Measurements from ENCODE around the gene MAF.

Gene MAF

DNA sequence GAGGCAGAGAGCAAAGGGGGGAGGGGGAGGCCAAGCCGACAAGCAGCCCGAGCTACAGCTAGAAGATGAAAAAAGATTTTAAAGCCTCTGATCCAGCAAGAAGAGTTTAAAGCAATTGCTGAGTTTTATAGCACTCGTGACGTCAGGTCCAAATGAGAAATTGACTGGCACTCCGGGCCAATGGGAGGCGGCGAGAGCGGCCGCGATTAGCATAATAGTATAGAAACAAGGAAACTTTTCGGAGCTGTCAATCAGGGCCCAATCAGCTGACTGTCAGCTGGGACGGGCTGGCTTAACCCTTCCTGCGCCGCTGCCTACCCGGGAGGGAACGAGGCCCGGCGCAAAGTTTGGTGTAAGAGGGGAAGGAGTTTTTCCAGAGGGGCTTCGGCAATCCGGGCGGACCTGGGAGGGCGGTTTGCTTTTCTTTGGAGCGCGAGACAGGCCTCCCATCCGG, at the start of gene MAF:
Gene MAF, minus strand, starts transcription at position 100 of the 454 bp plus-strand sequence. CDS start 835 bp downstream, outside the sequence.
- DNase-seq (ENCODE audit: low spot score) = peak; percentile 96

DNA sequence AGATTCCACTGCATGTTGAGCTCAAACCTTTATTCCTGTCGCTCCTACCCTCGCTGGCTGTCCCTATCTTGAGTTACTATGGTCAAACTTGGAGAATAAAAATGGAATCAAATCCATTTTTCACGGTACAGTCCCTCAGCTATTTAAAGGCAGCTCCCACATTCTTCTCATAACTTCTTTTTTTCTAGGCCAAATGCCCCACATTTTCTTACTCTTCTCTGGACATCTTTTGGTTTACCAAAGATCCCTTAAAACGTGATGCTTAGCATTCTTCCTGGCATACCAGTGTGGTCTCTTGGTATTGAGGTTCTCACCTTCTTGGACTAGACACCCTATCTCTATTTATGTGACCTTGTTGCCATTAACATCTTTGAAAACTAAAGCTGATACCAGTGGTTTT, 48.3 kb upstream of the MAF start:
- DNase-seq (ENCODE audit: low spot score) = no peak

DNA sequence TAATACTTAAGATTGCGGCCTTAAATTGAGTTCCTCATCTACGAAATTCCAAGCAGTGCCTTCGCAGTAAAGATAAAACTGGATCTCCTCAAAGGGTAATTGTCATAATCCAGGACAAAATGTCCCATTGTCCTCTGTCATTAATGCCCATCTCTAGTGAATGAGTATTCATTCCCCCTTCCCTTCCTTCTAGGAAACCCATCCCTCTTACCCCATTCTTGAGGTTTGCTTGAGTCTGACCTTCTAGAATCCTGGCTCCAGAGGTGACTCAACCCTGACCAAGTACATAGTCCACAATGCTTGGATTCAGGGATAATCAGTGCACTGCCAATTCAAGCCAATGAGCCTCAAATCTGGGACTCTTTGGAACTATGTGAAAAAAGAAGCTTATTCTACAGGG, 47.0 kb upstream of the MAF start:
- DNase-seq (ENCODE audit: low spot score) = peak; percentile 25

DNA sequence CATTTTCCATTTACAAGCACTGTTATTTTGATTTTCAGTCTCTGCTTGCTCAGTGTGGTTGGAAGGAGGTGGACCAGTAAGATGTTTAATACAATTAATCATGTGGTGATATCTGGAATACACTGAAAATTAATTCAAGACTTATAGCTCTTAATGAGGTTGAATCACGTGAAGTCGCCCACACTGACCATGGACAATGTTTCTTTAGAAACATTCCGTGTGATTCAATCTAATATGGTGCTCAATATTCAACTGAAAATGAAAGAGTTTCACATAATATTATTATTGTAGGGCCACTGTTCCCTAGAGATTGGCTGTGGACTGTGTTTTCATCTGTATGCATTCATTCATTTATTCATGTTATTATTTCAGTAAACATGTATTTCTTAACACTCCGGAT, 45.2 kb upstream of the MAF start:
- DNase-seq (ENCODE audit: low spot score) = no peak

DNA sequence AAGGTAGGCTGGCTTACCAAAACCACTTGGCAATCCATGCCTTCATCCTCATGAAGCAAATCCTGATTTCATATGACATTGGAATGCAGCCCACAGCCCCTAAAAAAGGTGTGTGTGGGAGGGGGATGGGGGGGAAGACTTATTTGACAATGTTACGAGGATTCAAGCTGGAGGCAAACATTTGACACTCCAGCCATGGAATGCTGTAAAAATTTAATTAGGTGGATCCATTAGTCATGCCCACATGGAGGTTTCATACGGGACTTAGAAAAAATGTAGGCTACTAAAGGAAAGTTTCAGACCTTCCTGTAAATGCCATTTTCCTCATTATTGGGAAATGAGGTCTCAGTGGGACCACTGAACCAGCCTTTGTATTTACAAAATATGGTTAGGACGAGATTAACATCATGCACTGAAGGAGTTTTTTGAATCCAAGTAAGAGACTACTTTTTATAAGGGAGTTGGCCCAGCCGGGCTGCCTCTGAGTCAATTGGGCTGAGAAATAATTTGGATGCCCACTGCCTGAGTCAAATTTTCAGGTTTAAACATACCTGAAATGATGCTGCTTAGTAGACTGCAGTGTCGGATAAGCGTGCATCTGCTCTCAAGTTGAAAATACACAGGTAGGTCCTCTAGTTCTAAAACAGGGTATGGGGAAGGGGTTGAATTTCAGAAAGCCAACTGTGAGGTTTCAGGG, 44.6 kb upstream of the MAF start:
- DNase-seq (ENCODE audit: low spot score) = no peak

DNA sequence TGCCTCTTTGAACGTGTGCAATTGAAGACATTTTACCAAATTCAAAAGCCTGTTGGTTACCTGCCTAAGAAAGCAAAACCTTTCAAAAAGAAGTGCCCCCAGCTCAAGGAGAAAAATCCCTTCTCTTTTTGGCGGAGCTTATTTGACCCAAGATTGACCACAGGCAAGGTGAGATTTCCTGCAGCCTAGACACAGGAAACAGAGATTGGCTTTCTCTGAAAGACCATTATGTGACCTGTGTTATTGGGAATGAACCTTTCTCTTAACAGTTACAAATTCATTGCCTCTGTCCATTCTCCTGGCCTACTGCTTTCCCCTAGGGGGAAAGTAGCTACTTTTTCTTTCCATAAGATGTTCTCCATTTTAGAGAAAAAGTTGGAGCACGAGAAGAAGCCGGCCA, 42.1 kb upstream of the MAF start:
- DNase-seq (ENCODE audit: low spot score) = no peak

DNA sequence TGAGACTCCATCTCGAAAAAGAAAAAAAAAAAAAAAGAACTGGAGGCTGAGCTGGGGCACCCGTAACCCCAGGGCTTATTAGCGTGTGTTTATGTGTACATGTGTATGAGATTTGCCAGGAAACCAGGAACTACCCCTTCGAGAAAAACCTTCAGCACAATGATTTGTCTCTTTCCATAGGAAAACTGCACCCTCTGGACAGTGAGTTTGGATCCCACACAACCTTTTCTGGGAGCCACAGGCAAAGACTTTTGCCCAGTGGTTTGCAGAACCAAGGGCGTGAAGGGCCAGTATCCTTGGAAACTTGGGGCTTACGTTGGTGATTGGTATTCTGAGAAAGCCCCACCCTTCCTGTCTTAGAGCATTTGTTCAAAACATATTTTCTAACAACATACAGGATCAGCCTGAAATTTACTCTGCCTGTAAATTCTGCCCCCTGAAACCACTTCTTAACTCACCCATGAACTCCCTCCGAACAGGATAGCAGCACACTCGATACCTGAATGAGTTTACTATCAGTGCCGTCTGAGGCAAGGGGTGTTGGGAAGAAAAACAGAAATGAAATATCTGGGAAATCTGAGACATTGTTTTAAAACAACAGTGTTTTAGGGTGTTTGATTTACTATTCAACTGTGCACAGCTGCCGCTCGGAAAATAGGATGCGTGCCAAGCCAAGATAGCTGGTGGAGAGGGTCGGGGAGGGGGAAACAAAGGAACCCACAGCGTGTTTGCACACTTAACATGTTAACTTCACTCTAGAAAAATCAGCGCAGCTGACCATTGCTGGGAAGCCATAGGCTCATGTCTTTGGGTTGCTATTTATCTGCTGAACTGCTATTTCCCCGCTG, 40.2 kb upstream of the MAF start:
- DNase-seq (ENCODE audit: low spot score) = no peak

DNA sequence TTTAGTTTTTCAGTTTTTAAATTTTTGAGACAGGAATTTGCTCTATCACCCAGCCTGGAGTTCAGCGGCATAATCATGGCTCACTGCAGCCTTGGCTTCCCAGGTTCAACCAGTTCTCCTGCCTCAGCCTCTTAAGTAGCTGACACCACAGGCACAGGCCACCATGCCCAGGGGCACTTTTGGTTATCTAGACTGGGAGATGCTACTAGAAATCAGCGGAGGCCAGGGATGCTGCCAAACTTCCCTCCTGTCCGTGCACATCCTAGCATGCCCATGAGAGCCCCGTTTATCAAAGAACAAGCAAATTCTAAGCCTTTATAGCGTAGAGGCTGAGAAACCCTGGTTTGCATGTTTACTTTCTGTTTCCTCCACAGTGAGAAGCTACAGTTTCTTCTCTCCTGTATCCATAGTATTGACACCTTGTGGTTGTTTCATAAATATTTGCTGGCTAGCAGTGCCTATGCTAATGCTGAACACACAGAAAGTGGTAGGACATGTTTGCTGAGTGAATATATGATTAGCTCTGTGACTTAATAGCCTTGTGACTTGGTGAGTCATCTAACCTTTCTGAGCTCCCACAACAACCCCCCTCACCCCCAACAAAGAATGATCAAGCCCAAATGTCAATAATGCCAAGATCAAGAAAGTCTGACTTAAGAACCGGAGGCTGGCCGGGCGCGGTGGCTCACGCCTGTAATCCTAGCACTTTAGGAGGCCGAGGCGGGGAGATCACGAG, 39.2 kb upstream of the MAF start:
- DNase-seq (ENCODE audit: low spot score) = no peak

DNA sequence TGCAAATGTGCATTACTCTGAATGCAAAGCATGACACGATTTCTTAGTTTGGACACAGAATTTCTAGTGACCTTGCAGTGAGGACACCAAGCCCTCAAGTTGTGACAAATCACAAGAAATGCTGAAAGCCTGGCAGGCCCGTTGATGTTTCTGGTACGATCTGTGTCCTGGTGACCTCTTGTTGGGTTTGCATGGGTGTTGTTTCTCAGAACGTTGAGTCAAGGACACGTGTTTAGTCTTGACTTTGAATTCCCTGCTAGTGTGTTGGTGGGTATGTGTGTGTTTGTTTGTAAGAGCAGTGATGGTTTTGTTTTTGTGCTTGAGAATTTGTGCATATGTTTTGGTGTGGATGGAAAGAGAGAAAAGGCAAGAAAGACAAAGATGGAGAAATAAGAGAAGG, 37.8 kb upstream of the MAF start:
- no peak for DNase-seq (ENCODE audit: low spot score)

DNA sequence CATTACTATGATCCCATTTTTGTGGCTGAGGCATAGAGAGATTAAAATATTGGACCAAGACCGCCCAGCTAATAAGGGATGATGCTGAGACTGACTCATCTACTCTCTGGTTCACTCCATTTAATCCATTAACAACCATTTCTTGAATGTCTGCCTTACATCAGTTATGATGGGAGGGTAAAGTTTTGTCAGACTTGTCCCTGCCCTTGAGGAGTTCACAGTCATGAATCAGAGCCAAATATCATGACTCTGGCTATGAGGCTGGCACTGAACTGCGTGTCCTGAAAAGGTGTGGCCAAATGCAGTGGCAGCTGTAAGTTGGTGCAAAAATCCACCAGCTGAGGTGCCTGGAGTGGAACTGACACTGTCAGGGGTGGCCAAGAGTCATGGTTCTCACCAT, 35.0 kb upstream of the MAF start:
- DNase-seq (ENCODE audit: low spot score) = no peak

DNA sequence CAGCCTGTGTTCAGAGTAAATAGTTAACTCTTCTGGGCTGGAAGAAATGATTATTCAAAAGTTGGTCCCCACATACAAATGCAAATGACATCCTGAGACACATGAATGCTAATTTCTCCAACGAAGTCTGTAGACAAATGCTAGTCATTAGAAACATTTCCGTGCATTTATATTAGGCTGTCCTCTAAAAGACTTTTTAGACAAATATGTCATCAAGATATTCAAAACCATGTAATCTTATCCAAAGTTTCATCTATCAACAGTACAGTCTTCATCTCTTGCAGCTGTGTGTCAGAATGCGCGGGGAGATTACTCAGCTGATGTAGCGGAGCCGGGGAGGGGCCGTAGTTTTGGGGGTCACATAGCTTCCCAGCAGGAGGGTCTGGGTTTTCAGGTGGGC, 33.8 kb upstream of the MAF start:
- no peak for DNase-seq (ENCODE audit: low spot score)

DNA sequence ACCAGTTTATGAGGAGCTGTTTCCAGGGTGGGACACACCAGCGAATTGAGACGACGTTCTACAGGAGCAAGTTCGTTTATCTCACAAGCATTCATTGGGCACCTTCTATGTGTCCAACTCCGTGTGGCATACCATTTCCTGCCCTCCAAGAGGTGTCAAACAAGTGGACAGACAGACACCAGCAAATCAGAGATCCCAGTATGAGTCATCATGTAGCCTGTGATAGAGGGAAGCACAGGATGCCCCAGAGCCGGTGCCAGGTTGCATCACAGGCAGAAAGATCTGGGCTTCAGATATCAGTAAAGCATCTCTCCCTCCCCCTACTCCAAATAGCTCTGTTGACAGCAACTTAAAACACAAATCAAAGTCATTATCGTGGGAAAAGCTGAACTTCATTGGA, 31.8 kb upstream of the MAF start:
- DNase-seq (ENCODE audit: low spot score) = no peak

DNA sequence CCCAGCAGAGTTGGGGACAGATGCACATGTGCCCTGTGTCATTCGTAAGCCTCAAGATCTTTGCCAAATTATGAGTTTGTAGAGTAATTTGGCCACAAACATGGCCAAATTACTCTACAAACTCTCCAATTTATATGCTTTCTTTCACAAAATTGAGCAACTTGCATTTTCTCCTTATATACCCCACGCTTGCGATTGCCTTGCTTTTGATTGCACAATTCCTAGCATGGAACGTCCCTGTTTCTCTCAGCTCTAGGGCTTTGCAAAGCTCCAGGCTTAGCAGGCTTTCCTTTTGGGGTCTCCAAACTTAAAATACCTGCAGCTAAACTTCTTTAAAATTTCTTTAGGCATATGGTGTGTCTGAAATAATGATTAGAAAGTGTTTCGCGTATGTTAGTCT, 28.5 kb upstream of the MAF start:
- no peak for DNase-seq (ENCODE audit: low spot score)

DNA sequence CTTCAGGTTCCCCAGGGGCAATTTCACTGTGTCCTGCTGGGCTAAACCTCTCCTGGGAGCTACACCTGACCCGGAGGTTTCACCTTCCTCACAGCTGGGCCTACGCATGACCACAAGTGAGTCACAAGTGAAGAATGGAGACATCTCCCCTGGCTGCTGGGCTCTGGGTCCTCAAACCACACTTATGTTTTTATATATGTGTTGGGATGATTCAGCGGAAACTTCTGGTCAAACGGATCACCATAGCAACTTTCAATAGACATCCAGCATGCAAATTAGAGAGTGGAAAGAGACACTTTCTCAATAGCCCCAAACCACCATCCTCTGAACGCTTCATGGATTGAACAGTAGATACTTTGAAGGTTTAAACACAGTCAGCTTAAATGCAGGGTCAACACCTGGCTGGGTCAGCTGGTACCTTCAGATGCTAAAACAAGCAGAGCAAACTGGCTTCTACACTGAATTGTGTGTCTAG, 28.0 kb upstream of the MAF start:
- DNase-seq (ENCODE audit: low spot score) = no peak

DNA sequence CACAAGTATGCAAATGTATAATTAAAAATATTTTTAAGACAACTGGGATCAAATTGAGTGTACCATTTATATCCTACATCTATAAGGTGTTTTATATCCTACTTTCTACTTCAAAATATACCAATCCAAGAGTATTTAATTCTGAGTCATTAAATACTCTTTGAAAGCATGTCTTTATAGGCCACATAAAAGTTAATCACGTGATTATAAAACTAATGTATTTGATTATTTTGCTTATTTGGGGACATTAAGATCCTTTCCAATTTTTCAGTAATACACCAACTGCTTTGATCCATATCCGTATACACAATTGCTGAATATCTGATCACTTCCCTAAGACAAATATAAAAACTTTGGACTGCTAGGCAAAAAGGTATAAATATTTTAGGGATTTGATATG, 26.6 kb upstream of the MAF start:
- no peak for DNase-seq (ENCODE audit: low spot score)

DNA sequence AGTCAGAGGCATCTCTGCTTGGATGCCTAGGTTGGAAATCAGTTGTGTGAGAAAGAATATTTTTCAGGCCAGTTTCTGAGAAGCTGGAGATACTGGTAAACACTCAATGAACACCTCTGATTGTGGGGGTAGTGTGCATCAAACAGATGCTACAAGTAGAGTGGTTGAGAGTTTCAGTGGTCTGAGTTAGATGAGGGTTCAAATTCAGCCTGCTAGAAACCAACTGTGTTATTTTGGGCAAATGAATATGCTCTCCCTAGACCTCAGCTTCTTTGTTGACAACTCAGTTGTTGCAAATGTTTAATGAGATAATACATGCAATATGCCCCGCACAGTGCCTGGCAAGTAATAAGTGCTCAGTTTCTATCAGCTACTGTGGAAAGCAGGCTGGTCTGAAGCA, 25.2 kb upstream of the MAF start:
- DNase-seq (ENCODE audit: low spot score) = no peak

DNA sequence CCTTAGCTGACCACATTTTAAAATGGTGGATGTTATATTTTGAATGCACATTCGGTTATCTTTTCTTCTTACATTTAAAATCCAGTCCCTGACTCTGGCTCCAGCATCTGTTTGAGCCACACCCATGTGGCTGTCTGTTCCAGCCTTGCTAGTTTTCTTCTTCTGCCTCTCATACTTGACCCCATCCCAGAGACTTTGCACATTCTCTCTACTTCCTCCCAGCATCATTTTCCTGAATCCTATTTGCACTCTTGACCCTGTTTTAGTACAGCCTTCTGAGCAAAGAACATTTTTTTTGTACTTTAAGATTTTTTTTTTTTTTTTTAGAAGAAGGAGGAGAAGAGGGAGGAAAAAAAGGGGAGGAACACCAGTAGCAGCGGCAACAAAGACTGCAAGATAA, 23.3 kb upstream of the MAF start:
- DNase-seq (ENCODE audit: low spot score) = no peak

DNA sequence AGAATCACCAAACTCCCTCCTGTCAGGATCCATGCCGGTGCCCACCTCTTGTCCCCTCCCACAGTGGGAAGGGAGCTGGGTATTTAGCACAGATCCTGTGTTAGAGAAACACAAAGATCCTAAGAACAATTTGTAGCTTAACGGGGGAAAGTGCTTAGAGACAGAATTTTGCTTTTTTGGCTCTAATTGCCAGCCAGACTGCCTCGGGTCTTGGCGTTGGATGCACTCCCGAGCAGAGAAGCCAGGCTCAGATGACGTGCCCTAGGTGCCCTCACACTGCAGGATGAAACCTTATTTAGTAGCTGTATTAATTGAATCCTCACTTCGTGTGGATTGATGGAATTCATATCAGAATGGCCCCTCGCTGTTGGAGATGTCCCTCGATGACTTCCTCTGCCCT, 22.5 kb upstream of the MAF start:
- no peak for DNase-seq (ENCODE audit: low spot score)

DNA sequence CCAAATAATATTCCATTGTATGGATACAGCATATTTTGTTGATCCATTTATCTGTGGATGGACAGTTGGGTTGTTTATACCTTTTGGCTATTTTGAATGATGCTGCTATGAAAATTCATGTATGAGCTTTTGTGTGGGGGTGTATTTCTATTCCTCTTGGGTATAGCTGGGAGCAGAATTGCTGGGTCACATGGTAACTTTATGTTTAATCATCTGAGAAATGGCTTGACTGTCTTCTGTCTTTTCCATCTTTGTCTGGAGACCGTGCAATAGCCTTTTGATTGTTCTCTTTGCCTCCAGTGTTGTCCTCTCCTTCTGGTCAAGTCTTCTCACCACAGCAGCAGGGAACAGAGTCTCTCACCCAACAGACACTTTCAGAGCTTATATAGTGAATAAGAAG, 20.5 kb upstream of the MAF start:
- DNase-seq (ENCODE audit: low spot score) = no peak

DNA sequence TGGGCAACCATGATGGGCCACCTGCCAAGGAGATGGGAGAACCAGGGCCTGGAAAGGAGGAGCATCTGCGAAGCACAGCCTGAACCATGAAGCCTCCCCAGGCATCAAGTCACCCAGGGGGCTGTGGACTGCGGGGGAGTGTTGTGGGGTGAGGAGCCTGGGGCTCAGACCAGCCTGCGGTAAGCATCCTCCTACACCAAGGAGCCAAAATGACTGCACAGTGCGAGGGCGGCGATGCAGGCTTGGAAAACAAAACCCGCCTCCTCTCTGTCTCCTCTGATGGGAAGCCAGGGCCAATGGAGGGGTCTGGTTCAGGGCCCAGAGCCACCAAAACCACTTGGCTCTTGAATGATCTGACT, 18.1 kb upstream of the MAF start:
- no peak for DNase-seq (ENCODE audit: low spot score)

DNA sequence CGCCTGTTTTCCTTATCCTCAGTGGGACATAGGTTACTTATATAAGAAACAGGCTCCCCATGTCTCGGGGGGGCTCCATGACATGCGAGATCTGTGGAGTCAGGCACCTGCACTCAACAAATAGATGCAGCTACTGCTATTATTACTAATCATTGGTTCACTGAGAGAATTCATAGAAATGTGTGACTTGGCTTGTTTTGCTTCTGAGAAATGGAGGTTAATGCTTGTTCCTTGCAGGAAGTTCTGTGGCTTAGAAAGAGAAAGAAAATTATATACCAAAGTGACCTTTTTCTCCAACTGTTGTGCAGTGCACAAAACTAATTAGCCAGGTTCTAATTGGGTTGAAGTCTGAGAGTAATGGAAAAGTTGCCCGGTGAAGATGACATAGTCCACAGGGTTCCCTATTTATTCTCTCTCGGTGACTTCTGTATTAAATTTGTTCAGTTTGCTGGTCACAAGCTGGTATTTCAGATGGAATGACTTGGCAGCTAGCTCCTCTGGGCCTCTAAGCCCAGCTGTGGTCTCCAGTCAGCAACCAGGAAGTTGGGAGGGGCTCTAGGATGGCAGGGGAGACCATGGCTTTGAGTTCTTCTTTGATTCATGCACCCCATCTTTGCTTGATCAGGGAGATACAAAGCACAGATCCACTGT, 17.6 kb upstream of the MAF start:
- DNase-seq (ENCODE audit: low spot score) = no peak

DNA sequence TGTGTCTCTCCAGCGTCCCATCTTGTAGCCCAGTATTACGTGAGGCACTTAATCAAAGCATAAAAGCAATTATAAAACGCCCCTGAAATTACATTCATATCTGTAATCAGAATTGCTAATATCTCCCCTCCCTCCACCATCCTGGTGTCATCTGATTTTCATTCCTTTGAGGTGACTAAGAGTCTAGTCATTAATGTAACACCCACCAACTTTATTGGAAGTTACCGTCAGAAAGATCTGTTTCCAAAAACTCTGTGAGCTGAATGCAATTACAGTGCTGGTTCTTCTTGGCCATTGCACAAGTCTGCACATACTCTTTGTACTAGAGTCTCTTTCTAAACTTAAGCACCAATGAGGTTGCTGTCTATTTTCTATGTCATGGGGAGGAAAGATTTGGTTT, 12.5 kb upstream of the MAF start:
- no peak for DNase-seq (ENCODE audit: low spot score)
